AG04450 (cell line): ENCODE measurements around the gene LRMDA. TPM values are rescaled to one million over a fixed set of nuclear protein-coding genes. Genes with fewer than 3 reads are reported as not detected.

Experiments
- CTCF ChIA-PET: fragments of 300-600, 350-600 bp; formaldehyde crosslinking; extraction: SDS; loops from one replicate; lab custom pipeline; 2022; ENCODE audit warnings: antibody characterized with exemption, inconsistent platforms; lab: Charles Lee
- POLR2A ChIA-PET: fragments of 350-600 bp; formaldehyde crosslinking; extraction: SDS; loops from one replicate; lab custom pipeline; 2021; ENCODE audit warnings: antibody characterized with exemption, inconsistent platforms; lab: Yijun Ruan, JAX
- DNase-seq: peaks from one replicate; pipeline ENCODE4 v3.0.0-alpha.2; 2011; ENCODE audit warnings: low read depth, low spot score
- H3K27ac ChIP-seq: one replicate; pipeline ENCODE4 v1.5.1; 2012; ENCODE audit warnings: low read depth, low read length, control low read depth
- H3K27me3 ChIP-seq: one replicate; pipeline ENCODE4 v1.6.0; 2012; ENCODE audit warnings: low read length; ENCODE audit not compliant: control insufficient read depth, insufficient read depth
- H3K4me3 ChIP-seq: 2 replicates; pipeline ENCODE4 v1.5.1; 2011; ENCODE audit warnings: mild to moderate bottlenecking, low read depth, low read length, control low read depth
- H3K9me3 ChIP-seq: 2 replicates; pipeline ENCODE4 v1.5.1; 2012; ENCODE audit warnings: low read length; ENCODE audit not compliant: control insufficient read depth, insufficient read depth
- polyA plus RNA-seq: library from polyadenylated mRNA; depleted of rRNA; stranded (reverse); fragments of >200 nt; gene quantifications from 2 replicates; pipeline ENCODE4 v1.2.3, GENCODE V29; 2011
- TF ChIP-seq, protein P1 (sequence below): IDR thresholded peaks from 2 replicates; pipeline ENCODE4 v1.5.1; 2011; ENCODE audit warnings: low read depth, low read length, control low read depth, inconsistent platforms

LRMDA gene
- polyA plus RNA-seq, 1 experiment: 0.12 TPM

DNA sequence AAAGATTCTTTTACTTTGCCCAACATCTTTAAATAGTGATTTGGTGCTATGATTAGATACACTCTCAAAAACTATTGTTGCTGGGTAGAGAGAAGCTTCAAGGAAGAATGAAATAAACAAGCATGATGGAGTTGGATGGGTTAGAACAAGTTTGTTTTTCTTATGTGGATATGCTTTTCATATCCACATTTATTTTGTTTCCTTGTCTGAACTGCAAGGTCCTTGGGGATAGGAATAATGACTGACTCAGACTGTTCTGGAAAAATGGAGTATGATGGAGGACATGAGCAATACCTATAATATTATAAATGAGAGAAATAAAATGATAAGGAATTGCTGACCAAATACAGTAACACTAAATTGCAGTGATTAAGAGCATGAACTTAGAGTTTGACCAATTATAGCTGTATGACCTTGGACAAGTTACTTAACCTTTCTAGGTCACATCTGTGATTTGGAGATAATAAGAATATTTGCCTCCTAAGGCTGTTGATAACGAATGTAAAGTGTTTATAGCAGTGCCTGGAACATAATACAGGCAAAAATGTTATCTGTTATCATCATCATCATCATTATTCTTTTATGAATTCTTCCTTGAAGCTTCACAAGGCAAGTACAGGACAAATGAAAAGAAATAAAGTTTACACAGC lies 847.5 kb downstream of the LRMDA start:
- POLR2A ChIA-PET: no interaction called here
- TF ChIP-seq, protein P1, sequence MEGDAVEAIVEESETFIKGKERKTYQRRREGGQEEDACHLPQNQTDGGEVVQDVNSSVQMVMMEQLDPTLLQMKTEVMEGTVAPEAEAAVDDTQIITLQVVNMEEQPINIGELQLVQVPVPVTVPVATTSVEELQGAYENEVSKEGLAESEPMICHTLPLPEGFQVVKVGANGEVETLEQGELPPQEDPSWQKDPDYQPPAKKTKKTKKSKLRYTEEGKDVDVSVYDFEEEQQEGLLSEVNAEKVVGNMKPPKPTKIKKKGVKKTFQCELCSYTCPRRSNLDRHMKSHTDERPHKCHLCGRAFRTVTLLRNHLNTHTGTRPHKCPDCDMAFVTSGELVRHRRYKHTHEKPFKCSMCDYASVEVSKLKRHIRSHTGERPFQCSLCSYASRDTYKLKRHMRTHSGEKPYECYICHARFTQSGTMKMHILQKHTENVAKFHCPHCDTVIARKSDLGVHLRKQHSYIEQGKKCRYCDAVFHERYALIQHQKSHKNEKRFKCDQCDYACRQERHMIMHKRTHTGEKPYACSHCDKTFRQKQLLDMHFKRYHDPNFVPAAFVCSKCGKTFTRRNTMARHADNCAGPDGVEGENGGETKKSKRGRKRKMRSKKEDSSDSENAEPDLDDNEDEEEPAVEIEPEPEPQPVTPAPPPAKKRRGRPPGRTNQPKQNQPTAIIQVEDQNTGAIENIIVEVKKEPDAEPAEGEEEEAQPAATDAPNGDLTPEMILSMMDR: no peak
- Histone ChIP-seq H3K27ac (no peak overlapping the region), H3K9me3 (peaks cover 4% of the 10 kb centered on the region; the same call in 1 of the 2 replicates), H3K4me3 (no peak overlapping the region), H3K27me3 (no peaks in the 10 kb centered on the region)
- DNase-seq: no peak
- CTCF ChIA-PET: no interaction called here

GRCh38 chr10:76281659-76282058 lies 850.2 kb downstream of the LRMDA start:
- DNase-seq: no peak
- TF ChIP-seq, protein P1: no peak
- ChIA-PET CTCF (interaction anchor here (0.5 kb wide), 1 partner anchor 29 kb away, joined by 3 read pairs; no protein-coding TSS in a partner anchor), POLR2A (interaction anchor here (0.9 to 1.5 kb wide), 3 partner anchors 25 to 38 kb away, joined by 3 to 28 read pairs (median 3); no protein-coding TSS in a partner anchor)
- no peaks in the 10 kb centered on the region for H3K27me3 ChIP-seq
- H3K9me3 ChIP-seq: 0 out of 2 replicates have a peak, but pooled peaks cover 3% of the 10 kb centered on the region
- no peak overlapping the region for H3K4me3 ChIP-seq
- H3K27ac ChIP-seq: no peak overlapping the region

DNA sequence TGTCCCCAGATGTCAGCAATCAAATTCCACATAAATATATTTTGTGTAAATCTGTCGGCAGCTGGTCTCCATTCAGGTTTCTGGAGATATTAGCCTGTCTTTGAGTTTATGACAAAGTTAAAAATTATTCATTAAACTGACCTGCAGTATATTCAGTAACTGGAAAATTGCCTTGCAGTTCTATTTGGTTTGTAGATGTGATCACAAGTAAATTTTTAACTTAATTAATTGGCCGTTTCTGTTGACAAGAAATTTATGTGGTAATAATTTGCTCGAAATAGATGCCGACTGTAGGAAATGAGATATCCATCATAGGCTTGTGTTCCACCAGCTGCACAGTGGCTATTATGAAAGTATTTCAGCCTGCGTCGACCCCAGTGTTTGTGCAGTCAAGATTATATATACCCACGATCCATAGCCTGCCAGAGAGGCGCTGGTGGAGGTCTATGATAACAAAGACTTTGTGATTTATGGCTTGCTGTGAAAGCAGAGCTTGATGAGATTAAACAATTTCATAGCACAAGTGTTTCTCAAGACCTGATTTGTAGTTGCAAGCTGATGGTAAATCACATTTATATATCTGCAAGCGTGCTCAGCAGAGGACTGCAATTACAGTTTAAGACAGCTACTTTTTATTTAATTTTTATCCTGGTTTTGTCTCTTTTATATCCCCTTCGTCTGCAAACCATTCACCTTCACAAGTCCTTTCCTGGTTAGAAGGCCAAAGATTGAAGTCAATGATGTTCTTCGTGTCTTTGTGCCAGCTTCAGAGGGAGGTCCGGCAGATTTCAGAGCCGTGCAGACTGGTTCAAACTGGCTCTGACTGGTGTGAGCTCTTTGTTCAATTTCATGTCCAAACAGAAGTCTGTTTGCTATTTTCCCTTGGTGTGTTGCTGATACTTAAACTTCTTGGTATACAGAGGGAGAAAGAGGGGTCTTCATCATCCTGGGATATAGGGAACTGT lies 850.9 kb downstream of the LRMDA start:
- 0 out of 2 replicates have a peak, but pooled peaks cover 3% of the 10 kb centered on the region for H3K9me3 ChIP-seq

DNA sequence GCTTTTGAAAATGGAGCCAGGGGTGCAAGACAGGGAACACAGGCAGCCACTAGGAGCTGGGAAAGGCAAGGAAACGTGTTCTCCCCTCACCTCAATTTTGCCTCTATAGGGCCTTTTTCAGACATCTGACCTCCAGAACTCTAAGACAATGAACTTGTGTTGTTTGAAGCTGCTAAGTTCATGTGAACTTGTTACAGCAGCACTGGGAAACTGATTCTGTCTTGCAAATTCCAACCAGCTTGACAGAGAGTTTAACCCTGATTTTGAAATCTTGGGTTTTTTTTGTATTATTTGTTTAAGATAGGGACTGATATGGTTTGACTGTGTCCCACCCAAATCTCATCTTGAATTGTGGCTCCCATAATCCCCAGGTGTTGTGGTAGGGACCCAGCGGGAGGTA lies 852.9 kb downstream of the LRMDA start:
- DNase-seq: no peak
- no peaks in the 10 kb centered on the region for H3K27me3 ChIP-seq
- ChIA-PET CTCF (no interaction called here), POLR2A (no interaction called here)
- H3K27ac ChIP-seq: no peak overlapping the region
- H3K4me3 ChIP-seq: no peak overlapping the region
- TF ChIP-seq, protein P1: no peak
- H3K9me3 ChIP-seq: 0 out of 2 replicates have a peak, but pooled peaks cover 3% of the 10 kb centered on the region

More for the DNA sequence above, 850.9 kb downstream of the LRMDA start:
- CTCF ChIA-PET: interaction anchor here (0.5 to 0.9 kb wide), 2 partner anchors 13 to 30 kb away, joined by 3 read pairs; no protein-coding TSS in a partner anchor
- TF ChIP-seq, protein P1: no peak
- H3K27ac ChIP-seq: no peak overlapping the region
- no peak overlapping the region for H3K4me3 ChIP-seq
- POLR2A ChIA-PET: interaction anchor here (0.9 to 1.5 kb wide), 5 partner anchors 25 to 277 kb away, joined by 3 to 28 read pairs (median 3); no protein-coding TSS in a partner anchor
- H3K27me3 ChIP-seq: no peaks in the 10 kb centered on the region
- DNase-seq: peak; percentile 65
